ENCODE results near the gene STK38. TPM values are rescaled to one million over a fixed set of nuclear protein-coding genes. Genes with fewer than 3 reads are reported as not detected.

The STK38 gene
- 7.6 TPM for polyA plus RNA-seq (2012; ENCODE audit: insufficient read depth, insufficient read length, low read depth)

GRCh38 chr6:36546920-36547645 is at the start of gene STK38:
STK38 (minus strand) TSS chr6:36547479; CDS start chr6:36540202, 7,277 bp downstream.
- no peaks in the 10 kb centered on the region for H3K9me3 ChIP-seq
- H3K36me3 ChIP-seq, result no peaks in the 10 kb centered on the region
- H3K4me3 ChIP-seq (ENCODE audit: low read depth, low read length), result peak within 1 kb of the TSS; percentile 94
- TF ChIP-seq, protein P1, sequence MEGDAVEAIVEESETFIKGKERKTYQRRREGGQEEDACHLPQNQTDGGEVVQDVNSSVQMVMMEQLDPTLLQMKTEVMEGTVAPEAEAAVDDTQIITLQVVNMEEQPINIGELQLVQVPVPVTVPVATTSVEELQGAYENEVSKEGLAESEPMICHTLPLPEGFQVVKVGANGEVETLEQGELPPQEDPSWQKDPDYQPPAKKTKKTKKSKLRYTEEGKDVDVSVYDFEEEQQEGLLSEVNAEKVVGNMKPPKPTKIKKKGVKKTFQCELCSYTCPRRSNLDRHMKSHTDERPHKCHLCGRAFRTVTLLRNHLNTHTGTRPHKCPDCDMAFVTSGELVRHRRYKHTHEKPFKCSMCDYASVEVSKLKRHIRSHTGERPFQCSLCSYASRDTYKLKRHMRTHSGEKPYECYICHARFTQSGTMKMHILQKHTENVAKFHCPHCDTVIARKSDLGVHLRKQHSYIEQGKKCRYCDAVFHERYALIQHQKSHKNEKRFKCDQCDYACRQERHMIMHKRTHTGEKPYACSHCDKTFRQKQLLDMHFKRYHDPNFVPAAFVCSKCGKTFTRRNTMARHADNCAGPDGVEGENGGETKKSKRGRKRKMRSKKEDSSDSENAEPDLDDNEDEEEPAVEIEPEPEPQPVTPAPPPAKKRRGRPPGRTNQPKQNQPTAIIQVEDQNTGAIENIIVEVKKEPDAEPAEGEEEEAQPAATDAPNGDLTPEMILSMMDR (IDR thresholded peaks at IDR 0.05; ENCODE audit: low read depth, low read length), result 0 out of 2 replicates have a peak, but pooled peaks have one; percentile 2
- H3K4me1 ChIP-seq, result peaks cover 3% of the 10 kb centered on the region; the same call in 1 of the 2 replicates
- peak; percentile 95 for DNase-seq
- no peaks in the 10 kb centered on the region for H3K27me3 ChIP-seq

DNA sequence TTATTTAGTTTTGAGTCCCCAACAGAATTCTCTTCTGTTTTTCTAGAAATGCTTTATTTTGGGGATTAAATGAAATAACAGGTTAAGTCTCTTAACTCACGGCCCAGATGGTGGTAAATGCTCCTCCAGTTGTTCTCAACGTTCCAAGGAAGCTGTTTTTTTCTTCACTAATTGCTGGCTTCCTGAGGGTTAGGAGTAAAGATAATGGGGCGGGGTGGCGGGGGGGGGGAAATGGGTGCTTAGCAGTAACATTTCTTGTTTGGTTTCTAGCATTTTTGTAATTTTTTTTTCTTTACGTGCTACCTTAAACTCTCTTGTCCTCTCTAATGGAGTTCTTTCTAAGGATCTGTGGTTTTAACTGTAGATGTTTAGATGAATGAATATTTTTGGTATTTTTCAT is 49.1 kb upstream of the STK38 start:
- Histone ChIP-seq H3K4me3 (ENCODE audit: low read depth, low read length) (peak overlapping the region; percentile 81), H3K4me1 (peaks cover 10% of the 10 kb centered on the region), H3K27me3 (no peaks in the 10 kb centered on the region), H3K9me3 (no peaks in the 10 kb centered on the region), H3K36me3 (peaks cover 67% of the 10 kb centered on the region)
- TF ChIP-seq, protein P1 (IDR thresholded peaks at IDR 0.05; ENCODE audit: low read depth, low read length), result no peak
- DNase-seq, result no peak

DNA sequence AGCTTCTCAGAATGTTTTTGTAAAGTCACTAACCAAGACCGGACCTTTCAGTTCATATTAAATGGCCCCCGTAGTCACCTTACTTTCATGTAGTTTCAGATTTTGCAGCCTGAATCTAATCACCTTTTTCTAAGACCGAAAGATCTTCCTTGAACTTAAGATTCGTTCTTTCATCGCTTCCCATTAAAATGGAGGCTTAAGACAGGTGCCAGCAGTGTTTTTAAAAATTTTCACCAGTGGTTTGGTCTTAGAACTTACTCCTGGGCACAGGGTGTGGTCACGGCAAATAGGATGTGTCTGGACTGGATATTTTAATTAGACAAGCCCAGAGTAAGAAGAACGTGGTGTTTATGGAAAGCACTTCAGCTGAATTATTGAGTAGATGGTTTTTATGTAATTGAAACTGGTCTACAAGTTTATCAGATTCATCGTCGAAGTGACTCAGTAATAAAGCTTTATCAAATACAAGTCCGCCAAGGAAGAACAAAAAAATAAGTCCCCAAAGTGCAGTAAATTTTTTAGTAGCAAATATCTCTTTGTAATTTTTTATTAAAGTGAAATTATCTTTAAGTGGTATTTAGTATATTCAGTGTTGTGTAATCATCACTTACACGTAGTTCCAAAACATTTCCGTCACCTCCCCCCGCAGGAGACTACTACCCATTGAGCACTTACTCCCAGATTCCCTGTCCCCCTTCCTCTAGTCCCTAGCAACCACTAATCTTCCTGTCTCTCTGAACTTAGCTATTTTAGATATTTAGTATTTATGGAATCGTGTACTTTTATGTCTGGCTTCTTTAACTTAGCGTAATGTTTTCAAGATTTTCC is 47.8 kb upstream of the STK38 start:
- H3K27me3 ChIP-seq, result no peaks in the 10 kb centered on the region
- H3K36me3 ChIP-seq, result peaks cover 54% of the 10 kb centered on the region
- no peak for DNase-seq
- peak overlapping the region; percentile 81 for H3K4me3 ChIP-seq (ENCODE audit: low read depth, low read length)
- TF ChIP-seq, protein P1 (IDR thresholded peaks at IDR 0.05; ENCODE audit: low read depth, low read length), result no peak
- H3K9me3 ChIP-seq, result no peaks in the 10 kb centered on the region
- peaks cover 10% of the 10 kb centered on the region for H3K4me1 ChIP-seq

GRCh38 chr6:36594029-36594815 is 46.9 kb upstream of the STK38 start, which contains the start of gene SRSF3:
SRSF3 (plus strand) TSS chr6:36594362; CDS start chr6:36596763, 2,401 bp downstream.
- no peaks in the 10 kb centered on the region for H3K9me3 ChIP-seq
- H3K27me3 ChIP-seq, result no peaks in the 10 kb centered on the region
- TF ChIP-seq, protein P1 (IDR thresholded peaks at IDR 0.05; ENCODE audit: low read depth, low read length), result peak; percentile 38
- H3K4me1 ChIP-seq, result peaks cover 10% of the 10 kb centered on the region
- peaks cover 46% of the 10 kb centered on the region for H3K36me3 ChIP-seq
- peak; percentile 97 for DNase-seq
- peak within 1 kb of the TSS; percentile 81 for H3K4me3 ChIP-seq (ENCODE audit: low read depth, low read length)

- TF ChIP-seq, protein P1 (IDR thresholded peaks at IDR 0.05; ENCODE audit: low read depth, low read length), result no peak
- H3K36me3 ChIP-seq, result peaks cover 40% of the 10 kb centered on the region
- H3K27me3 ChIP-seq, result no peaks in the 10 kb centered on the region
- peak overlapping the region; percentile 81 for H3K4me3 ChIP-seq (ENCODE audit: low read depth, low read length)
- no peaks in the 10 kb centered on the region for H3K9me3 ChIP-seq
- peak; percentile 36 for DNase-seq
- peaks cover 4% of the 10 kb centered on the region for H3K4me1 ChIP-seq
Observed at GRCh38 chr6:36593569-36594028, 46.3 kb upstream of the STK38 start.

Data from BE2C (cell line).